ENCODE results near the gene ELFN1.

ELFN1 gene

GRCh38 chr7:1695800-1696454, 25.9 kb downstream of the ELFN1 start:
- DNase-seq (ENCODE audit: low spot score): no peak
- TF ChIP-seq CTCF (IDR thresholded peaks at IDR 0.05; ENCODE audit: extremely low read depth, missing control alignments): no peak

- no peak for DNase-seq (ENCODE audit: low spot score)
- no peak for TF ChIP-seq CTCF (IDR thresholded peaks at IDR 0.05; ENCODE audit: extremely low read depth, missing control alignments)
Measured at GRCh38 chr7:1696671-1697498, 26.8 kb downstream of the ELFN1 start.

DNA sequence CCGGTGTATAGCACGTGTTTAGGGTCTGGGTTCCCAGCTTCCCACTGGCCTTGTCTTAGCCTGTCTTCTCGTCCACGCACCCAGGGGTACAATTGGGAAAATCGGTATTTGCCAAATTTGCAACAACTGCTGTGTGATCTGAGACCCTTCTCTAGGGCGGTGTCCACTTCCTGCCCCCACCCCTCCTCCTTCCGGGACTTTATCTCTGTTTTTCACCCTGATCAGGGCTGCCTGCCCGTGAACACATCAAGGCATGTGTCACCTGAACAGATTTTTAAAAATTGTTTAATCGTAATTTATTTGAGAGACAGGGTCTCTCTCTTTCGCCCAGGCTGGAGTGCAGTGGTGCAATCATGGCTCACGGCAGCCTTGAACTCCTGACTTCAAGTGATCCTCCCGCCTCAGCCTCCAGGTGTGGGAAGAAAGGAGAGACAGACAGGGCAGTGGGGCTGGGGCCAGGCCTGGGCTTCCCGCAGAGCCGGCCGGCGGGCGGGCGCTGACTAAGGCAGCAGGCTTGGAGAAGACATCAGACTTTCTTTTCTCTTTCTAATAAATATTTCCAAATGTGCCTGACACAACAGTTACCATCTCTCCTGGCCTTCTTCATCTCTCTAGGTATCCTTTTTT, 27.5 kb downstream of the ELFN1 start:
- no peak for TF ChIP-seq CTCF (IDR thresholded peaks at IDR 0.05; ENCODE audit: extremely low read depth, missing control alignments)
- no peak for DNase-seq (ENCODE audit: low spot score)

- no peak for TF ChIP-seq CTCF (IDR thresholded peaks at IDR 0.05; ENCODE audit: extremely low read depth, missing control alignments)
Measured at GRCh38 chr7:1698201-1698600, 28.1 kb downstream of the ELFN1 start.

DNA sequence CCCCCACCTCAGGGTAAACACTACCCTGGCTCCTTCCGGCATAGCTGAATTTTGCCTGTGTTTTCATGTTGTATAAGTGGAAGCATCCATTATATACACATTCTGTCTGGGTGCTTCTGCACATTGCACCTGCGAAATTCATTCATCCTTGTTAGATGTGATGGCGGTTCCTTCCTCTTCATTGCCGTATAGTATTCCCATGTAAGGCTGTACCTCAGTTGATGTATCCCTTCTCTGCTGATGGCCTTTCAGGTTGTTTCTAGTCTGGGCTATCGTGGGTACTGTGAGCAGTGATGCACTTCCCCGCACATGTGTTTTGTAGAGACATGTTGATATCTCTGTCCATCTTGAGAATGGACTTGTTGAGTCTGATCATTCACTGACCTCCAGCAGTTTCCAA, 28.9 kb downstream of the ELFN1 start:
- no peak for DNase-seq (ENCODE audit: low spot score)
- TF ChIP-seq CTCF (IDR thresholded peaks at IDR 0.05; ENCODE audit: extremely low read depth, missing control alignments): no peak

More at GRCh38 chr7:1698201-1698600, 28.1 kb downstream of the ELFN1 start:
- DNase-seq (ENCODE audit: low spot score): no peak

- no peak for TF ChIP-seq CTCF (IDR thresholded peaks at IDR 0.05; ENCODE audit: extremely low read depth, missing control alignments)
- no peak for DNase-seq (ENCODE audit: low spot score)
Measured at GRCh38 chr7:1700086-1700485, 30.0 kb downstream of the ELFN1 start.
